Right lobe of liver (tissue), 4 donors: ENCODE data around the gene BUB1B.

ENCODE experiments used
- POLR2A ChIP-seq: fragments of 450-650 bp; IDR thresholded peaks from one replicate; pipeline ENCODE4 v1.6.1; 2017; ENCODE audit warnings: antibody characterized with exemption, mild to moderate bottlenecking
- TF ChIP-seq, protein P1 (sequence below), 4 donors: fragments of 200-600 bp in 3 of 4; fragments of 450-650 bp in 1 of 4; IDR thresholded peaks; one replicate each; pipeline versions ENCODE4 v1.5.1 to v1.8.0; 2016 to 2022; ENCODE audit warnings: antibody characterized with exemption in 4 of 4, mild to moderate bottlenecking in 2 of 4
- donor health status: DM: no; HTN: no; CAD: no.
- donor health status: DM: no; HTN: no; CAD: no.
- donor health status: DM: no; HTN: yes; CAD: no.

GRCh38 chr15:40128766-40129660, 31.9 kb upstream of the BUB1B start:
- TF ChIP-seq, protein P1, sequence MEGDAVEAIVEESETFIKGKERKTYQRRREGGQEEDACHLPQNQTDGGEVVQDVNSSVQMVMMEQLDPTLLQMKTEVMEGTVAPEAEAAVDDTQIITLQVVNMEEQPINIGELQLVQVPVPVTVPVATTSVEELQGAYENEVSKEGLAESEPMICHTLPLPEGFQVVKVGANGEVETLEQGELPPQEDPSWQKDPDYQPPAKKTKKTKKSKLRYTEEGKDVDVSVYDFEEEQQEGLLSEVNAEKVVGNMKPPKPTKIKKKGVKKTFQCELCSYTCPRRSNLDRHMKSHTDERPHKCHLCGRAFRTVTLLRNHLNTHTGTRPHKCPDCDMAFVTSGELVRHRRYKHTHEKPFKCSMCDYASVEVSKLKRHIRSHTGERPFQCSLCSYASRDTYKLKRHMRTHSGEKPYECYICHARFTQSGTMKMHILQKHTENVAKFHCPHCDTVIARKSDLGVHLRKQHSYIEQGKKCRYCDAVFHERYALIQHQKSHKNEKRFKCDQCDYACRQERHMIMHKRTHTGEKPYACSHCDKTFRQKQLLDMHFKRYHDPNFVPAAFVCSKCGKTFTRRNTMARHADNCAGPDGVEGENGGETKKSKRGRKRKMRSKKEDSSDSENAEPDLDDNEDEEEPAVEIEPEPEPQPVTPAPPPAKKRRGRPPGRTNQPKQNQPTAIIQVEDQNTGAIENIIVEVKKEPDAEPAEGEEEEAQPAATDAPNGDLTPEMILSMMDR (IDR thresholded peaks at IDR 0.05), result no peak
- no peak for TF ChIP-seq POLR2A
